A673 (cell line): ENCODE data around the gene PPP1R13L. TPM values are rescaled to one million over a fixed set of nuclear protein-coding genes. Genes with fewer than 3 reads are reported as not detected.

Source experiments
- BruUV-seq: library from RNA; stranded (reverse); fragments of 400-500 nt; replicated peaks from 2 replicates; lab custom pipeline; 2021; lab: Mats Ljungman, UMichigan
- CTCF ChIA-PET: fragments of 300-600 bp; sonication (Branson Sonifier 250); formaldehyde crosslinking; loops from one replicate; lab custom pipeline; 2022; ENCODE audit warnings: antibody characterized with exemption; lab: Charles Lee
- POLR2A ChIA-PET: fragments of 300-600 bp; sonication (Branson Sonifier 250); formaldehyde crosslinking; loops from one replicate; lab custom pipeline; 2022; ENCODE audit warnings: antibody characterized with exemption; ENCODE audit not compliant: low non-redundant PET; lab: Charles Lee
- DNase-seq: peaks from one replicate; pipeline ENCODE4 v3.0.0-alpha.2; 2015; ENCODE audit warnings: low spot score
- H3K27ac ChIP-seq: fragments of 200-600 bp; sonication (generic); 2 replicates; pipeline ENCODE4 v1.5.1; 2016; ENCODE audit warnings: mixed run types, low read depth, mild to moderate bottlenecking, mixed read lengths, antibody characterized with exemption, low read length; ENCODE audit not compliant: poor library complexity, severe bottlenecking
- H3K27me3 ChIP-seq: fragments of 200-600 bp; sonication (generic); replicated peaks from 2 replicates; pipeline ENCODE4 v1.6.1; 2017; ENCODE audit warnings: mixed run types, low read depth, mild to moderate bottlenecking, mixed read lengths, antibody characterized with exemption, low read length; ENCODE audit not compliant: insufficient read depth, poor library complexity
- H3K36me3 ChIP-seq: fragments of 200-600 bp; sonication (generic); 2 replicates; pipeline ENCODE4 v1.6.1; 2016; ENCODE audit warnings: mixed run types, mild to moderate bottlenecking, mixed read lengths, antibody characterized with exemption, low read length; ENCODE audit not compliant: insufficient read depth, poor library complexity, severe bottlenecking
- H3K4me1 ChIP-seq: fragments of 200-600 bp; sonication (generic); 2 replicates; pipeline ENCODE4 v1.6.1; 2017; ENCODE audit warnings: mixed run types, mild to moderate bottlenecking, mixed read lengths, antibody characterized with exemption, low read length; ENCODE audit not compliant: insufficient read depth, poor library complexity, severe bottlenecking
- H3K4me3 ChIP-seq: fragments of 200-600 bp; sonication (generic); 2 replicates; pipeline ENCODE4 v1.5.1; 2016; ENCODE audit warnings: low read depth, mixed run types, mild to moderate bottlenecking, mixed read lengths, low read length; ENCODE audit not compliant: poor library complexity, severe bottlenecking
- H3K9me3 ChIP-seq: fragments of 200-600 bp; sonication (generic); 2 replicates; pipeline ENCODE4 v1.6.1; 2016; ENCODE audit warnings: mixed run types, low read depth, mild to moderate bottlenecking, mixed read lengths, antibody characterized with exemption, low read length; ENCODE audit not compliant: poor library complexity, severe bottlenecking
- EZH2 ChIP-seq: fragments of 200-600 bp; sonication (generic); IDR thresholded peaks from 2 replicates; pipeline ENCODE4 v1.6.1; 2017; ENCODE audit warnings: borderline replicate concordance, low read depth, mild to moderate bottlenecking, mixed read lengths, antibody characterized with exemption, low read length; ENCODE audit not compliant: poor library complexity, severe bottlenecking
- intact Hi-C: fragments of 100-400 bp; cut with micrococcal nuclease; formaldehyde crosslinking; loops from one replicate; pipeline ENCODE4 v1.10.0; 2022; ENCODE audit not compliant: unreplicated experiment
- total RNA-seq: library from RNA; stranded (reverse); gene quantifications from 2 replicates; pipeline ENCODE4 v1.2.3, GENCODE V29; 2021
- TF ChIP-seq, protein P1 (sequence below): fragments of 300-800, 200-600 bp; sonication (generic); conservative IDR thresholded peaks from 2 replicates; pipeline ENCODE4 v1.5.1; 2017; ENCODE audit warnings: low read depth, mild to moderate bottlenecking, antibody characterized with exemption, low read length, moderate library complexity, mixed read lengths

PPP1R13L gene
- total RNA-seq, 1 experiment from 2014 or later = 5.5 TPM

DNA sequence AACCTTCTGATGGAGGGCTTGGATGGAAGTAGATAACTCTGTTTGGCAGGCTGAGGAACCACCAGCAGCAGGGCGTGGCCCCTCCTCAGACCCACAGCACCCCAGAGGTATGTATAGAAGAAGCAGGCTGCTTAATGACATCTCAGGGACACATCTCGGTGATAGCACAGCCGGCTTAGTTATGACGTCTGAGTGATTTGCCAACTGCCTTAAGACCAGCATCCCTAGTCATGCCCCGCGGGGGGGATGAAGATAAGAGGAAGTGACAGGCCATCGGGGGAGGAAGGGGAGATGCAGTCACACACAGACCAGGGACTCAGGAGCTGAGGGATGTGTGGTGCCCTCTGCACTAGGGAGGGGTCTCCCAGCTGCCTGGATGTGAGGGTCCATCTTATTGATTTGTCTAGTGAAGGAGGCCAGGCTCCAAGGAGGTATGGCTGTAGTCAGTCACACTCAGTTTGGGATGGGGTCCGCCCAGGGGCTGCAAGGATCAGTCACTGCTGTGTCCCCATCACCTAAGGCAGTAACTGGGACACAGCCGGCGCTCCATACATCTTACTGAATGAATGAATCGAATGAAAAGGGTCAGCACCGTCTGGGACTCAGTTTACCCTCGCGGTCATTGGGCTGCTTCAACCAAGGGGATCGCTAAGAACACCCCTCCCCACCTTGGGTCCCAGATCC, 38.1 kb upstream of the PPP1R13L start:
- TF ChIP-seq EZH2 = no peak
- TF ChIP-seq, protein P1, sequence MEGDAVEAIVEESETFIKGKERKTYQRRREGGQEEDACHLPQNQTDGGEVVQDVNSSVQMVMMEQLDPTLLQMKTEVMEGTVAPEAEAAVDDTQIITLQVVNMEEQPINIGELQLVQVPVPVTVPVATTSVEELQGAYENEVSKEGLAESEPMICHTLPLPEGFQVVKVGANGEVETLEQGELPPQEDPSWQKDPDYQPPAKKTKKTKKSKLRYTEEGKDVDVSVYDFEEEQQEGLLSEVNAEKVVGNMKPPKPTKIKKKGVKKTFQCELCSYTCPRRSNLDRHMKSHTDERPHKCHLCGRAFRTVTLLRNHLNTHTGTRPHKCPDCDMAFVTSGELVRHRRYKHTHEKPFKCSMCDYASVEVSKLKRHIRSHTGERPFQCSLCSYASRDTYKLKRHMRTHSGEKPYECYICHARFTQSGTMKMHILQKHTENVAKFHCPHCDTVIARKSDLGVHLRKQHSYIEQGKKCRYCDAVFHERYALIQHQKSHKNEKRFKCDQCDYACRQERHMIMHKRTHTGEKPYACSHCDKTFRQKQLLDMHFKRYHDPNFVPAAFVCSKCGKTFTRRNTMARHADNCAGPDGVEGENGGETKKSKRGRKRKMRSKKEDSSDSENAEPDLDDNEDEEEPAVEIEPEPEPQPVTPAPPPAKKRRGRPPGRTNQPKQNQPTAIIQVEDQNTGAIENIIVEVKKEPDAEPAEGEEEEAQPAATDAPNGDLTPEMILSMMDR = no peak
- Histone ChIP-seq H3K9me3 (no peaks in the 10 kb centered on the region), H3K27me3 (no peaks in the 10 kb centered on the region), H3K4me3 (peak overlapping the region; percentile 47), H3K4me1 (peaks cover 18% of the 10 kb centered on the region), H3K27ac (peak overlapping the region; percentile 88), H3K36me3 (no peaks in the 10 kb centered on the region)
- BruUV-seq = no TSS peak
- ChIA-PET POLR2A (no interaction called here), CTCF (interaction anchor here (0.6 kb wide), 1 partner anchor 34 kb away, joined by 13 read pairs; no protein-coding TSS in a partner anchor)
- intact Hi-C loops = no loop called here
- DNase-seq = peak; percentile 90

DNA sequence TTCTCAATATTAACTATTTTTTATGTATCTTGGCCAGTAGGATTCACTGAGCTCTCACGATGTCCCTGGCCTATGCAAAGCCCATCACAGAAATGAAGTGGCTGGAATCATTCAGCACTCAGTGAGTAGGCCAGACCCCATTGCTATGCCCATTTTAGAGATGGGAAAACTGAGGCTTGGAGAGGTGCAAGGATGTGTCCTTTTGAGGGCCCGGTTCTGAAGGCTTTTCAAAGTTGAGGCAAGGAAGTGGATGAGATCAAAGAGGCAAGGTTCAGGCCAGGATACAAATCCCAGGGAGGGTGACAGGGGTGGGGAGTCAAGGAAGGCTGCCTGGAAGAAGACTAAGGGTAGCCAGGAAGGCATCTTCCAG, 37.5 kb upstream of the PPP1R13L start:
- CTCF ChIA-PET = no interaction called here
- H3K4me3 ChIP-seq = peak overlapping the region; percentile 47
- no peaks in the 10 kb centered on the region for H3K9me3 ChIP-seq
- TF ChIP-seq EZH2 = no peak
- TF ChIP-seq, protein P1 = no peak
- DNase-seq = no peak
- POLR2A ChIA-PET = no interaction called here
- peak overlapping the region; percentile 88 for H3K27ac ChIP-seq
- intact Hi-C loops = no loop called here
- no peaks in the 10 kb centered on the region for H3K36me3 ChIP-seq
- TSS peak; percentile 48 for BruUV-seq
- H3K4me1 ChIP-seq = peaks cover 18% of the 10 kb centered on the region
- H3K27me3 ChIP-seq = no peaks in the 10 kb centered on the region

DNA sequence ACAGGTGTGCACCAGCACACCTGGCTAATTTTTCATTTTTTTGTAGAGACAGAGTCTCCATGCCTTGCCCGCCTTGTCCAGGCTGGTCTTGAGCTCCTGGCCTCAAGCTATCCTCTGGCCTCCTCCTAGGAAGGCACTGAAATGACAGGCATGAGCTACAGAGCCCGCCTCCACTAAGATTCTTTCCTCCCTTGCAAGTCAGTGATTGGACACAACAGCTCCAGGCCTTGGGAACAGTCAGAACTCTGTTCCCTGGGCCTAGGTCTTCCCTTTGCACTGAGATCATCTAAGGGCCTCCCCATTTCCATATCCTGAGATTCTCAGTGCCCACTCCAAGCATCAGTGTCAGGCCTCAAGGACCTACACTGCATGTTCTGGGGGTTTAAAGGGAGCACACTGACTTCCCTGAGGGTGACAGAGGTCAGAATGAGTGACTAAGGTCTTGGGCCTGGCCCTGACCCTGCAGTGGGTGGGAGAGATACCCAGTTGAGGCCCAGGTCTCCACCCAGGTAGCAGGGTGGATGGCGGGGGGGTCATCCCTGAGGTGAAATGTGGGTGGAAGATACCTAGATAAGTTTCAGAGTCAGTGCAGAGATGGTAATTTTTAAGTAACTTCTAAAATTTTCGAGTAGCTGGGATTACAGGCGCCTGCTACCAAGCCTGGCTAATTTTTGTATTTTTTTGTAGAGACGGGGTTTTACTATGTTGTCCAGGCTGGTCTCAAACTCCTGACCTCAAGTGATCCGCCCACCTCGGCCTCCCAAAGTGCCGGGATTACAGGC, 36.2 kb upstream of the PPP1R13L start:
- H3K4me1 ChIP-seq = peaks cover 18% of the 10 kb centered on the region
- peak overlapping the region; percentile 33 for H3K27ac ChIP-seq
- H3K4me3 ChIP-seq = no peak overlapping the region
- no peaks in the 10 kb centered on the region for H3K27me3 ChIP-seq
- BruUV-seq = no TSS peak
- TF ChIP-seq, protein P1 = no peak
- no peak for TF ChIP-seq EZH2
- H3K9me3 ChIP-seq = no peaks in the 10 kb centered on the region
- peak; percentile 60 for DNase-seq
- no peaks in the 10 kb centered on the region for H3K36me3 ChIP-seq
- POLR2A ChIA-PET = no interaction called here
- CTCF ChIA-PET = interaction anchor here (1.0 to 3.0 kb wide), 3 partner anchors 26 to 44 kb away, joined by 4 to 99 read pairs (median 5); partner anchors contain the start of gene FOSB
- intact Hi-C loops = no loop called here
